Measurements from ENCODE around the gene LRFN5.
"Not testable (repeated sequence)": the region's sequence is repeated elsewhere in the genome, so short reads cannot be mapped to it uniquely, and the experiment has no call there.

Gene LRFN5

GRCh38 chr14:41872931-41873685 is 266.4 kb downstream of the LRFN5 start:
- no peak overlapping the region for H3K27ac Mint-ChIP-seq
- no peaks in the 10 kb centered on the region for H3K36me3 Mint-ChIP-seq (ENCODE audit: low read depth)
- no peak overlapping the region for H3K4me3 Mint-ChIP-seq
- H3K9me3 Mint-ChIP-seq: no peaks in the 10 kb centered on the region
- no peaks in the 10 kb centered on the region for H3K27me3 Mint-ChIP-seq
- H3K4me1 Mint-ChIP-seq (ENCODE audit: low read depth): no peaks in the 10 kb centered on the region

DNA sequence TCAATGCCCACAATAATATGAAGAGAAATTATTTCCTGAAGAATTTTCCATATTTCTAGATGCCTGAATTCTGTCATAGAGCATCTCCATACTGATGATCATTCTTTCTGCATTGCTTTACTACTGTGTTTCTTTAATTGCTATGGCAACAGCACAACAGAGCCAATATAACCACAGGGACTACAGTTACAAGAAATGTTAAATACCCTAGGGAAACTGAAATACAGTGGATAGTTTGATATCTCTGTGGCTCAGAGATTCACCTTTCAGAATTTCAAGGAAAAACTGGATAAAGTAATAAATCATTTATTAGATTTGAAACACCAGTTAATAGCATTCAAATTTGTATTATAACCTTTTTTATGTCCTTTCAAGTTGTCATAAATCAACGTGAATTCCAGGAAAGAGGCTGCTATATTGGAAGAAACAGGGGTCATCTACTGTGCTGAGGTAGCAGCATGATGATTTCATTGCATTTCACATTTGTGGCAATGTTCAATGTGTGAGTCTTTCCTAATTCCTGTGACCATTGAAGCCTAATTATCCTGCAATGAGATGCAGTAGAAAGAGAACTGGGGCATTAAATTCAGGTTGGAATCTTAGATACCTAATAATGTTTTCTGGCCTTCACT is 267.1 kb downstream of the LRFN5 start:
- Mint-ChIP-seq H3K27ac (no peak overlapping the region), H3K9me3 (no peaks in the 10 kb centered on the region), H3K4me1 (ENCODE audit: low read depth) (no peaks in the 10 kb centered on the region), H3K4me3 (no peak overlapping the region), H3K36me3 (ENCODE audit: low read depth) (no peaks in the 10 kb centered on the region), H3K27me3 (no peaks in the 10 kb centered on the region)

- Mint-ChIP-seq H3K4me1 (ENCODE audit: low read depth) (no peaks in the 10 kb centered on the region), H3K36me3 (ENCODE audit: low read depth) (no peaks in the 10 kb centered on the region), H3K9me3 (no peaks in the 10 kb centered on the region), H3K27ac (no peak overlapping the region), H3K27me3 (no peaks in the 10 kb centered on the region), H3K4me3 (no peak overlapping the region)
Observed at GRCh38 chr14:41875116-41875515, 268.4 kb downstream of the LRFN5 start.

DNA sequence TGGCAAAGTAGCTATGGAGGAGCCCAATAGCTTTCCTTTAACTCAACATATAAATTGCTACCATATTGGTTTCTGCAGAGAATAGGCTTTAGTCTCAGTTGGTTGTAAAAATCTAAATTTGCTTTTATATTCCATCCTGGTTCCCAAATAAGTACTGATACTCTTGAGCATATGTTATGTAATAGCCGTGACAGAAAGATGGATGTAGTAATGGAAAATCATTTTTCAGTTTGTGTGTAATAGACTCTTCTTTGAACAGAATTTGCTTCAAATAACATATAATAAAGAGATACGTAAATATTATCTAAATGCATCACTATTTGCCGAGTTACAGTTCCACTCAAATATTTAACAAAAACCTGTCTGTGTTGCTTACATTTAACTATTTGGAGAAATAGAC is 271.6 kb downstream of the LRFN5 start:
- H3K9me3 Mint-ChIP-seq: no peaks in the 10 kb centered on the region
- H3K4me1 Mint-ChIP-seq (ENCODE audit: low read depth): no peaks in the 10 kb centered on the region
- no peak overlapping the region for H3K4me3 Mint-ChIP-seq
- no peaks in the 10 kb centered on the region for H3K36me3 Mint-ChIP-seq (ENCODE audit: low read depth)
- H3K27ac Mint-ChIP-seq: no peak overlapping the region
- H3K27me3 Mint-ChIP-seq: no peaks in the 10 kb centered on the region

- Mint-ChIP-seq H3K4me1 (ENCODE audit: low read depth) (no peaks in the 10 kb centered on the region), H3K4me3 (no peak overlapping the region), H3K27me3 (no peaks in the 10 kb centered on the region), H3K27ac (no peak overlapping the region), H3K36me3 (ENCODE audit: low read depth) (no peaks in the 10 kb centered on the region), H3K9me3 (no peaks in the 10 kb centered on the region)
Observed at GRCh38 chr14:41891624-41892023, 284.9 kb downstream of the LRFN5 start.

DNA sequence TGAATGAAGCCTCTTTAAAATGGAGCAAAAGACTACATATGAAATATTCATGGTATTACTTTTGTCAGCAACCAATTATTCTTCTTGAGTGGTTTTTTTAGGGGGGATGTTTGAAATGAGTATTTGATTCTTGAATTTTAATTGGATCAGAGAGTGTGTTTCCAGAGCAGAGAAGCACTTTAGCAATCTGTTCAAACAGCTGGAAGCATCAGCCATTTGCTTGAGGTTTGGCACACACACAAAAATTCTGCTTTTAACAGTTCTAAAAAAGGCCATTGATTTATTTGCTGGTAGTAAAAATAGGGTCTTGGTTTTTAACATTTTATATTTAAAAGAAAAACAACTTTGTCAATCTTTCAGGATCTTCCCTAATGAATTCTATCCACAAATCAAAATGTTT is 292.7 kb downstream of the LRFN5 start:
- Mint-ChIP-seq H3K4me3 (no peak overlapping the region), H3K27ac (no peak overlapping the region), H3K36me3 (ENCODE audit: low read depth) (no peaks in the 10 kb centered on the region), H3K9me3 (no peaks in the 10 kb centered on the region), H3K4me1 (ENCODE audit: low read depth) (no peaks in the 10 kb centered on the region), H3K27me3 (no peaks in the 10 kb centered on the region)

DNA sequence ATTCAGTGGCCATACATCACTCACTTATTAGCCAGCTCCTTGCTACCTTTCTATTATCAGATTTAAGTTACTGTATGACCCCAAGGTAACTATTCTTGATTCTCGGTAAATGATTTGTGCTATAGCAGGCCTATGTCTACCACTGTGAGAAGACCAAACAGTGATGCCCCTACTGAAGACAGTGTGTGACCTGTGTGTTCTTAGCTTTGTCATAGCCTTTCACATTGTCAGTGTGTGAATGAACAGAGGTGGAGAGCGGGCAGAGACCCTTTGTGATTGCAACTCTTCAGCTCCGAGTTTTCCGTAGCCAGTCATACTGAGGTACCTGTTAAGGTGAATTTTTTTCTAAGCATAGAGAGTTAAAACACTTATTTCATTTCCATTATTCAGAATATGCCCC is 294.0 kb downstream of the LRFN5 start:
- Mint-ChIP-seq H3K27ac (no peak overlapping the region), H3K4me1 (ENCODE audit: low read depth) (no peaks in the 10 kb centered on the region), H3K4me3 (no peak overlapping the region), H3K36me3 (ENCODE audit: low read depth) (no peaks in the 10 kb centered on the region), H3K9me3 (no peaks in the 10 kb centered on the region), H3K27me3 (no peaks in the 10 kb centered on the region)

GRCh38 chr14:41901089-41901488 is 294.4 kb downstream of the LRFN5 start:
- Mint-ChIP-seq H3K9me3 (no peaks in the 10 kb centered on the region), H3K36me3 (ENCODE audit: low read depth) (no peaks in the 10 kb centered on the region), H3K27me3 (no peaks in the 10 kb centered on the region), H3K4me1 (ENCODE audit: low read depth) (no peaks in the 10 kb centered on the region), H3K27ac (no peak overlapping the region), H3K4me3 (no peak overlapping the region)

- H3K9me3 Mint-ChIP-seq: no peaks in the 10 kb centered on the region
Observed at GRCh38 chr14:41905394-41905964, 298.8 kb downstream of the LRFN5 start.

DNA sequence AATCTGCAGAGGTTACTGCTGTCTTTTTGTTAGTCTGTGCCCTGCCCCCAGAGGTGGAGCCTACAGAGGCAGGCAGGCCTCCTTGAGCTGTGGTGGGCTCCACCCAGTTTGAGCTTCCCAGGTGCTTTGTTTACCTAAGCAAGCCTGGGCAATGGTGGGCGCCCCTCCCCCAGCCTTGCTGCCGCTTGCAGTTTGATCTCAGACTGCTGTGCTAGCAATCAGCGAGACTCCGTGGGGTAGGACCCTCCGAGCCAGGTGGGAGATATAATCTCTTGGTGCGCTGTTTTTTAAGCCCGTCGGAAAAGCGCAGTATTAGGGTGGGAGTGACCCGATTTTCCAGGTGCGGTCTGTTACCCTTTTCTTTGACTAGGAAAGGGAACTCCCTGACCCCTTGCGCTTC is 304.5 kb downstream of the LRFN5 start:
- H3K4me3 Mint-ChIP-seq; H3K27me3 Mint-ChIP-seq; H3K36me3 Mint-ChIP-seq (ENCODE audit: low read depth); H3K4me1 Mint-ChIP-seq (ENCODE audit: low read depth); H3K27ac Mint-ChIP-seq; H3K9me3 Mint-ChIP-seq: not testable (repeated sequence)

More at GRCh38 chr14:41905394-41905964, 298.8 kb downstream of the LRFN5 start:
- H3K4me1 Mint-ChIP-seq (ENCODE audit: low read depth): no peaks in the 10 kb centered on the region
- no peak overlapping the region for H3K27ac Mint-ChIP-seq
- no peaks in the 10 kb centered on the region for H3K27me3 Mint-ChIP-seq
- no peak overlapping the region for H3K4me3 Mint-ChIP-seq
- H3K36me3 Mint-ChIP-seq (ENCODE audit: low read depth): no peaks in the 10 kb centered on the region

DNA sequence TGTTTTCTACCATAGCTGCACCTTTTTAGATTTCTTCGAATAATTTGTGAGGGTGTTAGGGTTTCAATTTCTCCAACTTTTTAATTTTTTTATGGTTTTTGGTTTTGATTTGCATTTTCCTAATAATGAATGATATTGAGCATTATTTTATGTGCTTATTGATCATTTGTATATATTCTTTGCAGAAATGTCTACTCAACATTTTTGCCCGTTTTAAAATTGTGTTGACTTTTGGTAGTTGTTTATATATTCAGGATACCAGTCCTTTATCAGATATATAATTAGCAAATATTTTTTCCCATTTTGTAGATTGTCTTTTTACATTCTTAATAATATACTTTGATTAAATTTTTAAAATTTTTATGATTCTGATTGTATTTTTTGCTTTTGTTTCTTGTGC is 306.7 kb downstream of the LRFN5 start:
- no peaks in the 10 kb centered on the region for H3K4me1 Mint-ChIP-seq (ENCODE audit: low read depth)
- no peak overlapping the region for H3K27ac Mint-ChIP-seq
- no peaks in the 10 kb centered on the region for H3K27me3 Mint-ChIP-seq
- no peaks in the 10 kb centered on the region for H3K36me3 Mint-ChIP-seq (ENCODE audit: low read depth)
- H3K9me3 Mint-ChIP-seq: peaks cover 8% of the 10 kb centered on the region
- H3K4me3 Mint-ChIP-seq: no peak overlapping the region

DNA sequence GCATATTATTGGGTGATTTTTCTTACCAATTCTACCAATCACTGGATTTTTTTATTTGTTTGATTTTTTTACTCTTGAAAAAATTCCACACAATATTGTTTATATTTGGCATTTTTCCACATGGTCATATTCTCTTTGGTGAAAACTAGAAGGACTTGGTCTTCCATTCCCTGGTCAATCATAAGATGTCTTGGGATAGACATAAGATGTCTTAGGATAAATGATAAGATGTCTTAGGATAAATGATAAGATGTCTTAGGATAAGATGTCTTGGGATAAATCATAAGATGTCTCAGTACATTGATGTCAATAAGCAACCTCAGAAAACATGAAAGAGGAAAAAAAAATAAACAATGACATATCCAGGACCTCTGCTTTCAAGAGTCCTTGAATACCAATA is 309.1 kb downstream of the LRFN5 start:
- Mint-ChIP-seq H3K36me3 (ENCODE audit: low read depth) (no peaks in the 10 kb centered on the region), H3K27ac (no peak overlapping the region), H3K4me1 (ENCODE audit: low read depth) (no peaks in the 10 kb centered on the region), H3K9me3 (peaks cover 8% of the 10 kb centered on the region), H3K4me3 (no peak overlapping the region), H3K27me3 (no peaks in the 10 kb centered on the region)

DNA sequence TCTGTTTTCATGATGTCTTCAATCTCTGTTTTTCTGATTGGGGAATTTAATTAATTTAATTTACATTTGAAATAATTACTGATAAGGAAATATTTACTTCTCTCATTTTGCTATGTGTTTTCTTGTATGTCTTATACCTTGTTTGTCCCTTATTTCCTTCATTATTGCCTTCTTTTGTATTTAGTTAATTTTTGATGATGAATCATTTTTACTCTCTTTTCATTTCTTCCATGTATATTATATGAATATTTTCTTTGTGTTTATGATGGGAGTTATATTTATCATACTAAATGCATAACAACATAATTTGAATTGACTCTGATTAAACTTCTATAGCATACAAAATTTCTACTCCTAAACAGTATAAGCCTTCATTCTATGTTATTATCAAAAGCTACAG is 309.6 kb downstream of the LRFN5 start:
- Mint-ChIP-seq H3K9me3 (peaks cover 8% of the 10 kb centered on the region), H3K4me1 (ENCODE audit: low read depth) (no peaks in the 10 kb centered on the region), H3K4me3 (no peak overlapping the region), H3K27me3 (no peaks in the 10 kb centered on the region), H3K36me3 (ENCODE audit: low read depth) (no peaks in the 10 kb centered on the region), H3K27ac (no peak overlapping the region)

- H3K27me3 Mint-ChIP-seq: no peaks in the 10 kb centered on the region
- no peaks in the 10 kb centered on the region for H3K4me1 Mint-ChIP-seq (ENCODE audit: low read depth)
- H3K27ac Mint-ChIP-seq: no peak overlapping the region
- H3K9me3 Mint-ChIP-seq: peaks cover 4% of the 10 kb centered on the region
- no peak overlapping the region for H3K4me3 Mint-ChIP-seq
- H3K36me3 Mint-ChIP-seq (ENCODE audit: low read depth): no peaks in the 10 kb centered on the region
Observed at GRCh38 chr14:41925409-41925808, 318.7 kb downstream of the LRFN5 start.

DNA sequence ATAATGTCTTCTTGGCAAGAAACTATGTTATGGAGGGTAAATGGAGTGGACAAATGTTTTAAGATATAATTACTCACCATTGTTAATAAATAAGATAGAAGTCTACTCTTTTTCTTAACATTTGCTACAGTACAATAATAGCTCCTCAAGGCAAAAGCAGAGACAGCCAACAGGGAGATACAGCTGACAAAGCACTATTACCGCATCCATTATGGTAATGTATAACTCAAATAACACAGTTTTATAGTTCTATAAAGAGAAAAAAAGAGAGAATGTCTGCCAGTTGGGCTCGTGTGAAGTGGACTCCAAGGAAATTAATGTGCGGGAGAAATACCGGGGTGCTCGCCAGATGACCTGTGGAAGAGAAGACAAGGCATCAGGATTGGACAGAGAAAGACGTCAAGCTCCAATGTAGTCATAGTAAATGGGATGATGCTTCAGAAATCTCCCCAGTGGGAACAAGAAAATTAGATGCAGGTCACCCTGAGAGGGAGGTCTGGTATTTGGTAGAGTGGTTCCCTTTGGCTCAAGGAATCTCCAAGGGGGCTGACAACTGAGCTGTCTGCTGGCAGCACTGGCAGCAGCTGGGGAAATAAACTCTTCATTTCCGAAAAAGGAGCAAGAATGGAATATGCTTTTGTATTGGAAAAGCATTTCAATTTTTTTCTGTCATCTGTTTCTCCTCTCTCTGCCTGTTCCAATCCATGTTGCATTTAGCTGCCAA is 343.9 kb downstream of the LRFN5 start:
- Mint-ChIP-seq H3K27me3 (no peaks in the 10 kb centered on the region), H3K4me1 (ENCODE audit: low read depth) (no peaks in the 10 kb centered on the region), H3K27ac (no peak overlapping the region), H3K4me3 (no peak overlapping the region), H3K36me3 (ENCODE audit: low read depth) (no peaks in the 10 kb centered on the region), H3K9me3 (peaks cover under 1% of the 10 kb centered on the region)
